Fibroblast of mammary gland (primary cell): ENCODE data around the gene MRPL12.
A peak's percentile ranks its signal among the peaks of the same experiment; 100 is the strongest.

Experiments used
- DNase-seq: peaks from one replicate; pipeline ENCODE4 v3.0.0-alpha.2; 2010; ENCODE audit warnings: low read depth
- H3K4me3 ChIP-seq: 2 replicates; pipeline ENCODE4 v1.5.1; 2011; ENCODE audit warnings: low read depth, mild to moderate bottlenecking, low read length, moderate library complexity; ENCODE audit not compliant: control insufficient read depth
- TF ChIP-seq, protein P1 (sequence below): conservative IDR thresholded peaks from 2 replicates; pipeline ENCODE4 v1.5.1; 2011; ENCODE audit warnings: low read depth, low read length, inconsistent platforms; ENCODE audit not compliant: control insufficient read depth, insufficient read depth

The MRPL12 gene

DNA sequence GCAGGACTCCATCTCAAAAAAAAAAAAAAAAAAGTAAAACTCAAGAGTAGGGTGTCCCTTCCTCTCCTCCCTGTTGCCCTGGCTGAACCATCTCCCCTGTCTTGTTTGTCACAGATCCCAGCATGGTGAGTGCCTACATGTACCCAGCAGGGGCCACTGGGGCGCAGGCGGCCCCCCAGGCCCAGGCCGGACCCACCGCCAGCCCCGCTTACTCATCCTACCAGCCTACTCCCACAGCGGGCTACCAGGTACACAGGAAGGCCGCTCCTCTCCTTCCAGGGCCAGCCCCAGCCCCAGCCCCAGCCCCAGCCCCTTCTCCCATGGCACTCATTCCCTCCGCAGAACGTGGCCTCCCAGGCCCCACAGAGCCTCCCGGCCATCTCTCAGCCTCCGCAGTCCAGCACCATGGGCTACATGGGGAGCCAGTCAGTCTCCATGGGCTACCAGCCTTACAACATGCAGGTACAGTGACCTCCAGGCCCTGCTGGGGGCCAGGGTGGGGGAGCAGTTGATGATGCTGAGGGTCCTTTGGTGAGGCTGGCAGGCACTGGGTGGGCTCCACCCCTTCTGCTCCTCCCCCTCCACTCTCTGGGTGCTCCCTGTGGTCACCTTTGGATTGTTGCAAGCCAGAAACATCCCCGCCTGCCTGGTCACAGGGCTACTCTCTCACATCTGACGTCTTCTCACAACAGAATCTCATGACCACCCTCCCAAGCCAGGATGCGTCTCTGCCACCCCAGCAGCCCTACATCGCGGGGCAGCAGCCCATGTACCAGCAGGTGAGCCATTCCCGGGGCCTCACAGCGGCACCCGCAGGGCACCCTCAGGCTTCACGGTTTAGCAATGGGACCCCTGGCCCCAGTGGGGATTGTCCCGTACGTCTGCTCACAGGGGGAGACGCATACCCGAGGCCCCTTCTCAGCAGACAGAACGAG lies 2.5 kb upstream of the MRPL12 start:
- TF ChIP-seq, protein P1, sequence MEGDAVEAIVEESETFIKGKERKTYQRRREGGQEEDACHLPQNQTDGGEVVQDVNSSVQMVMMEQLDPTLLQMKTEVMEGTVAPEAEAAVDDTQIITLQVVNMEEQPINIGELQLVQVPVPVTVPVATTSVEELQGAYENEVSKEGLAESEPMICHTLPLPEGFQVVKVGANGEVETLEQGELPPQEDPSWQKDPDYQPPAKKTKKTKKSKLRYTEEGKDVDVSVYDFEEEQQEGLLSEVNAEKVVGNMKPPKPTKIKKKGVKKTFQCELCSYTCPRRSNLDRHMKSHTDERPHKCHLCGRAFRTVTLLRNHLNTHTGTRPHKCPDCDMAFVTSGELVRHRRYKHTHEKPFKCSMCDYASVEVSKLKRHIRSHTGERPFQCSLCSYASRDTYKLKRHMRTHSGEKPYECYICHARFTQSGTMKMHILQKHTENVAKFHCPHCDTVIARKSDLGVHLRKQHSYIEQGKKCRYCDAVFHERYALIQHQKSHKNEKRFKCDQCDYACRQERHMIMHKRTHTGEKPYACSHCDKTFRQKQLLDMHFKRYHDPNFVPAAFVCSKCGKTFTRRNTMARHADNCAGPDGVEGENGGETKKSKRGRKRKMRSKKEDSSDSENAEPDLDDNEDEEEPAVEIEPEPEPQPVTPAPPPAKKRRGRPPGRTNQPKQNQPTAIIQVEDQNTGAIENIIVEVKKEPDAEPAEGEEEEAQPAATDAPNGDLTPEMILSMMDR: no peak
- H3K4me3 ChIP-seq: no peak overlapping the region
- DNase-seq: no peak

DNA sequence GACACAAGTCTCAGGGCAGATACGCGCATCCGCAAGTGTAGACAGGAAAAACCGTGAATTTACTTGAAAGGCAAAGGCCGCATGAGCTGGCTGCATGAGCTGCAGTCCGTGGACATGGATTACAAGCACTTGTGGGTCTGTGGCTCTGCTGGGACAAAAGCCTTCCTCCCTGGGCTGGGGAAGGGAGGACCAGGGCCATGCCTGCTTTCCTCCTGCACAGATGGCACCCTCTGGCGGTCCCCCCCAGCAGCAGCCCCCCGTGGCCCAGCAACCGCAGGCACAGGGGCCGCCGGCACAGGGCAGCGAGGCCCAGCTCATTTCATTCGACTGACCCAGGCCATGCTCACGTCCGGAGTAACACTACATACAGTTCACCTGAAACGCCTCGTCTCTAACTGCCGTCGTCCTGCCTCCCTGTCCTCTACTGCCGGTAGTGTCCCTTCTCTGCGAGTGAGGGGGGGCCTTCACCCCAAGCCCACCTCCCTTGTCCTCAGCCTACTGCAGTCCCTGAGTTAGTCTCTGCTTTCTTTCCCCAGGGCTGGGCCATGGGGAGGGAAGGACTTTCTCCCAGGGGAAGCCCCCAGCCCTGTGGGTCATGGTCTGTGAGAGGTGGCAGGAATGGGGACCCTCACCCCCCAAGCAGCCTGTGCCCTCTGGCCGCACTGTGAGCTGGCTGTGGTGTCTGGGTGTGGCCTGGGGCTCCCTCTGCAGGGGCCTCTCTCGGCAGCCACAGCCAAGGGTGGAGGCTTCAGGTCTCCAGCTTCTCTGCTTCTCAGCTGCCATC lies 1.7 kb upstream of the MRPL12 start:
- TF ChIP-seq, protein P1: no peak
- H3K4me3 ChIP-seq: peak overlapping the region; percentile 87
- DNase-seq: no peak

DNA sequence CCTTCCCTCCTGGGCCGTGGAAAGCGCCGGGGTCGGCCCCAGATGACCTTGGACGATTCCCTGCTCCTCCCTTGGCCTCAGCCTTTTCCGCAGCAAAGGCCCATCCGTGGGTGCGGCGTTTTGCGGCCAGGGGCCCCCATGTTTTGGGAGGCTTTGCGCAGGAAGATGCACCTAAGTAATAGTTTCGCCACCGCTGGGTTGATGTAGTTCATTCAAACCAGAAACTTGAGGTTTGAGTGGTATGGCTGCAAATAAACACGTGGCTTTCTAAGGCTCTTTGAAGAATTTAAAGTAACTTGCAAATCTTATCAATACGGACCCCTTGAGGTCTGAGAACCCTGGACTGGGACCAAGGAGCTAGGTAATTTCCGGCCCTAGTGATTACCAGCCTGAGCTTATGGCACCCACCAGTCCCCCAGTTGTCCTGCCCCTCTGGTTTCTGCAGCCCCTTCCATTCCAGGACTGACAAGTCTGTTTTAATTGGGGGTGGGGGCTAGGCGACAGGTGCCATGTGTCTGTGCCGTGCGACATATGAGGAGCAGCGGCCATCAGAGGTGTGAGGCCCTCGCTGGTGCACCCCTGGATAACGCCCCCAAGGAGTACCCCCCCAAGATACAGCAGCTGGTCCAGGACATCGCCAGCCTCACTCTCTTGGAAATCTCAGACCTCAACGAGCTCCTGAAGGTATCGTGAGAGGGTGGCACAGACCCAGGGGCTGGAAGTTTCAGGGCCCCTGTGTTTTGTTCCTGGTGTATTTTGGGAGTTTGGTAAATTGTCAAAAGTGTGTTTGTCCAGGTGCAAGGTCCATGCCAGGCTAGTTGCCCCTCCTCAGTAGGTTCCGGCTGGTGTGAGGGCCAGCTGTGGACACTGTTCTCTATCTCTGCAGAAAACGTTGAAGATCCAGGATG lies 834 bp downstream of the MRPL12 start:
- TF ChIP-seq, protein P1: no peak
- peak overlapping the region; percentile 87 for H3K4me3 ChIP-seq
- no peak for DNase-seq

DNA sequence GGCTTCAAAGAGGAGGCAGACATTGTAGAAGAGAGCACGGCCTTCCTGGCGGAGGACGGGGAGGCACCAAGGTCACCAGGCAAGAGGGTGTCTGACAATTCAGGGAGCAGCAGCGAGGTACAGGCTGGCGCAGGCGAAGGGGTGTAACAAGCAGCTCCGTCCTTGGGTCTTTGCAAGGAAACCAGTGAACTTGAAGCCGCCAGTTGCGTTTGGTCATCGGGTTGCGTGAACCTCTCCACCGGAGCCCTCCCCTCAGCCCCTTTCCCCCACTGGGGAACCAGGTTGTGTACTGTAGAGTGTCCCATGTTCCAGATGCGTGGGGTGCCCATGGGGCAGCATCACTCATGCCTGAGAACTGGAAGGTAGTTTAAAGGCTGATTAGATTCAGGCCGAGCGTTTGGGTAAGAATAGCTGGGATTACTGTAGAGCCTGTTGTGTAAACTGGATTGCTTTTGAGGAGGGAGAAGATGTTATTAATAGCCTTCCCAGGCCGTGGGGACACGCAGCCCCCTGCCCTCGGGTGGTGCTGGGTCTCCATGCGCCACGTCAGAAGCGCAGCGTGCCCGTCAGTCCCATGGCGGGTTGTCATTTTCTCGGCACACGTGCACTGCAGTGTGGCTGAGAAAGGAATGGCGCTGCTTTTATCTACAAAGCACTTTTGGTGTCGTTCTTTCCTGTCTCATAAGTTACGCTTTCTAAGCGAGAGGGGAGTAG lies 2.5 kb downstream of the MRPL12 start:
- TF ChIP-seq, protein P1: no peak
- no peak for DNase-seq
- H3K4me3 ChIP-seq: no peak overlapping the region

DNA sequence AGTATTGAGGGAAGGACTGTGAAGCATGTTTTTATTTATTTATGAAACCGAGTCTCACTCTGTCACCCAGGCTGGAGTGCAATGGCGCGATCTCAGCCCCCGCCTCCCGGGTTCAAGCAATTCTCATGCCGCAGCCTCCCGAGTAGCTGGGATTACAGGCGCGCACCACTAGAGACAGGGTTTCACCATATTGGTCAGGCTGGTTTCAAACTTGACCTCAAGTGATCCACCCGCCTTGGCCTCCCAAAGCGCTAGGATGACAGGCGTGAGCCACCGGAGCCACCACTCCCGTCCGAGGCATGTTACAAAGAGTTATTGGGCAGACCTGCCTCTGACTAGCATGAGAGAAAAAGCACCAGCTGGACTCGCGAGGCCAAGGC lies 3.1 kb downstream of the MRPL12 start:
- no peak for DNase-seq
- no peak overlapping the region for H3K4me3 ChIP-seq

More for the DNA sequence above, 3.1 kb downstream of the MRPL12 start:
- TF ChIP-seq, protein P1: no peak
